GM23248 (cell line): ENCODE measurements around the gene RASGEF1C. TPM values are rescaled to one million over a fixed set of nuclear protein-coding genes. Genes with fewer than 3 reads are reported as not detected.

Experiments used
- DNase-seq: peaks from one replicate; pipeline ENCODE4 v3.0.0-alpha.2; 2015
- H2AFZ ChIP-seq: fragments of 200-600 bp; sonication (generic); 2 replicates; pipeline ENCODE4 v1.6.1; 2016; ENCODE audit warnings: antibody characterized with exemption
- H3F3A ChIP-seq: fragments of 200-600 bp; sonication (generic); 2 replicates; pipeline ENCODE4 v1.6.1; 2016; ENCODE audit warnings: mild to moderate bottlenecking, antibody characterized with exemption, mixed run types; ENCODE audit not compliant: insufficient read depth
- H3K27ac ChIP-seq: fragments of 200-600 bp; sonication (generic); 2 replicates; pipeline ENCODE4 v1.5.1; 2016; ENCODE audit warnings: mild to moderate bottlenecking
- H3K27me3 ChIP-seq: fragments of 200-600 bp; sonication (generic); replicated peaks from 2 replicates; pipeline ENCODE4 v1.6.1; 2016; ENCODE audit warnings: mild to moderate bottlenecking; ENCODE audit not compliant: insufficient read depth
- H3K36me3 ChIP-seq: fragments of 200-600 bp; sonication (generic); 2 replicates; pipeline ENCODE4 v1.6.1; 2016; ENCODE audit warnings: low read depth, mild to moderate bottlenecking
- H3K4me1 ChIP-seq: fragments of 200-600 bp; sonication (generic); 2 replicates; pipeline ENCODE4 v1.6.1; 2016; ENCODE audit warnings: mild to moderate bottlenecking; ENCODE audit not compliant: insufficient read depth
- H3K4me2 ChIP-seq: fragments of 200-600 bp; sonication (generic); one replicate; pipeline ENCODE4 v1.6.1; 2016; ENCODE audit warnings: mild to moderate bottlenecking; ENCODE audit not compliant: unreplicated experiment
- H3K4me3 ChIP-seq: fragments of 200-600 bp; sonication (generic); 2 replicates; pipeline ENCODE4 v1.5.1; 2016; ENCODE audit warnings: mild to moderate bottlenecking
- H3K79me2 ChIP-seq: fragments of 200-600 bp; sonication (generic); 2 replicates; pipeline ENCODE4 v1.6.1; 2016; ENCODE audit warnings: mild to moderate bottlenecking; ENCODE audit not compliant: insufficient read depth
- H3K9ac ChIP-seq: fragments of 200-600 bp; sonication (generic); 2 replicates; pipeline ENCODE4 v1.6.1; 2016; ENCODE audit warnings: mild to moderate bottlenecking
- H3K9me2 ChIP-seq: fragments of 200-600 bp; sonication (generic); 2 replicates; pipeline ENCODE4 v1.6.1; 2016; ENCODE audit warnings: mixed run types, mild to moderate bottlenecking, moderate library complexity; ENCODE audit not compliant: insufficient read depth
- H3K9me3 ChIP-seq: fragments of 200-600 bp; sonication (generic); one replicate; pipeline ENCODE4 v1.6.1; 2017; ENCODE audit warnings: low read depth
- H4K20me1 ChIP-seq: fragments of 200-600 bp; sonication (generic); 2 replicates; pipeline ENCODE4 v1.6.0; 2016; ENCODE audit not compliant: insufficient read depth
- EZH2 ChIP-seq: fragments of 200-600 bp; sonication (generic); IDR thresholded peaks from 2 replicates; pipeline ENCODE4 v1.6.1; 2018; ENCODE audit warnings: antibody characterized with exemption, mild to moderate bottlenecking; ENCODE audit not compliant: insufficient read depth, poor library complexity, severe bottlenecking
- EZH2phosphoT487 ChIP-seq: fragments of 200-600 bp; sonication (generic); IDR thresholded peaks from 2 replicates; pipeline ENCODE4 v1.6.1; 2018; ENCODE audit warnings: antibody characterized with exemption, moderate library complexity, mild to moderate bottlenecking, low read depth; ENCODE audit not compliant: insufficient read depth
- WGBS, 2 experiments: methylation state at CpG; one replicate each; pipeline ENCODE4 v1.1.6; 2015 to 2017; ENCODE audit warnings: low lambda C conversion rate in 2 of 2, low coverage in 1 of 2; ENCODE audit errors: missing lambda C conversion rate in 2 of 2; 5-methylcytosine and 5-hydroxymethylcytosine counted together
- in situ Hi-C: fragments of 300-500 bp; cut with MboI; formaldehyde crosslinking; loops from 2 replicates; pipeline ENCODE4 v1.15.0; 2020
- polyA plus RNA-seq: library from polyadenylated mRNA; unstranded; fragments of >200 nt; fragmentation: Nextera tagmentation; extraction: Ambion mirVana; gene quantifications from 2 replicates; pipeline ENCODE4 v1.2.1, GENCODE V29; 2016
- total RNA-seq: library from RNA; depleted of rRNA; stranded (reverse); fragments of >200 nt; shearing (Covaris generic); gene quantifications from 2 replicates; pipeline ENCODE4 v1.2.3, GENCODE V29; 2014

RASGEF1C gene
- total and polyA plus RNA-seq, 2 experiments from 2014 or later = not detected

DNA sequence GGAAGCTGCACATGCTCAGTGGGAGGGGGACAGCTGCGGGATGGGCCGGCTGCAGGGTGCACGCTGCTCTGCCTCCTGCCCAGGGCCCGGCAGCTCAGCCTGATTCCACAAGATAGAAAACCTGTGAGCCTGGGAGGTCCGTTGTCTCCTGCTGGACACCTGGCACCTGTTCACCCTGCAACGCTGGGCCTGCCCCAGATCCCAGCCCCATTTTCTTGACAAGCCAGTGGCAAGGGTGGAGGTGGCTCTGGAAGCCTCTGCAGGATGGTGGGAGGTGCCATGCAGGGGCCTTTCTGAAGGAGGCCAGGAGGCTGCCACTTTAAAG lies 69.3 kb downstream of the RASGEF1C start:
- no peak overlapping the region for H3K9ac ChIP-seq
- no peaks in the 10 kb centered on the region for H3K9me2 ChIP-seq
- WGBS, 2 experiments = 73 to 75% methylated on average over 6 of the region's 6 CpGs
- no peak overlapping the region for H3K4me2 ChIP-seq
- no peaks in the 10 kb centered on the region for H3K9me3 ChIP-seq
- H3F3A ChIP-seq = no peaks in the 10 kb centered on the region
- H3K36me3 ChIP-seq = no peaks in the 10 kb centered on the region
- in situ Hi-C loops = loop anchor here (25.0 kb wide), 1 partner anchor 898 kb away; the partner anchor contains the start of gene BTNL9
- no peak overlapping the region for H3K27ac ChIP-seq
- no peak overlapping the region for H3K4me3 ChIP-seq
- H3K27me3 ChIP-seq = peaks cover 30% of the 10 kb centered on the region
- no peaks in the 10 kb centered on the region for H3K79me2 ChIP-seq
- no peak for DNase-seq
- no peaks in the 10 kb centered on the region for H4K20me1 ChIP-seq
- H2AFZ ChIP-seq = no peak overlapping the region
- TF ChIP-seq EZH2 (no peak), EZH2phosphoT487 (no peak)
- H3K4me1 ChIP-seq = peaks cover 10% of the 10 kb centered on the region

DNA sequence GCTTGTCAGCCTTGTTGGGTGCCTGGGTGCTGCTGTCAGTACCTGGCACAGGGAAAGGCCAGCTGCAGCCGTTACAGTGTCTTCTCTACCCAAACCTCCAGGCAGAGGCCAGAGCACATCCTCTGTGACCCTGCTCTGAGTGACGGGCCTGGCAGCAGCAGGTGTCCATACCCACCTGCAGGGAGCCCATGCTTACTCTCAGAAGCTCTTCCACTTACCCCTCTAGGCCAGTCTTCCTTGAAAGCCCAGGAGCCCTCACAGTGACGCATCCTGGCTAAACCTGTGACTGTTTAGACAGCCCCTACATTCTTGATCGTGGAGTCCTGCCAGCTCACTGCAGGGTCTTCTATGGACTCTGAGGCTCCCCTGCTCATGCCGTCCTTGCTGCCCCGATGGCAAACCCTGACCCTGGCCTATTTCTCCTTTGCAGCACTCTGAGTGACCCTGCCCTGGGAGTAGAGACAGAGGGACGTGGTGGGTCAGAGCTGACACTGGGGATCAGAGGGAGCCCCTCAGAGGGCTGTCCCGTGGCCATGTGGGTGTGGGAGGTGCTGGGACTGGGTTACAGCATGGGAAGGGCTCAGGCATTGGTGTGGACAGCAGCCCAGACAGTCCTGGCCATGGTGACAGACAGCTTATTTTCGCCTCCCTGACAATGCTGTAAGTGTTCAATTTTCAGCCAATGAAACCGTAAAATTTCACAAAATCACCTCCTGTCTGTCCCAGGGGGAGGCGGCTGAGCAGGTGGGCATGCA lies 69.9 kb downstream of the RASGEF1C start:
- no peaks in the 10 kb centered on the region for H4K20me1 ChIP-seq
- no peak overlapping the region for H2AFZ ChIP-seq
- H3K4me1 ChIP-seq = peaks cover 10% of the 10 kb centered on the region
- TF ChIP-seq EZH2 = no peak
- TF ChIP-seq EZH2phosphoT487 = no peak
- 25 to 34% methylated on average over 11 of the region's 11 CpGs for WGBS, 2 experiments
- H3K9me3 ChIP-seq = no peaks in the 10 kb centered on the region
- no peak overlapping the region for H3K27ac ChIP-seq
- H3K79me2 ChIP-seq = no peaks in the 10 kb centered on the region
- no peaks in the 10 kb centered on the region for H3K36me3 ChIP-seq
- no peaks in the 10 kb centered on the region for H3K9me2 ChIP-seq
- H3F3A ChIP-seq = no peaks in the 10 kb centered on the region
- H3K9ac ChIP-seq = no peak overlapping the region
- no peak for DNase-seq
- H3K4me3 ChIP-seq = no peak overlapping the region
- in situ Hi-C loops = loop anchor here (25.0 kb wide), 1 partner anchor 898 kb away; the partner anchor contains the start of gene BTNL9
- no peak overlapping the region for H3K4me2 ChIP-seq
- peaks cover 26% of the 10 kb centered on the region for H3K27me3 ChIP-seq

DNA sequence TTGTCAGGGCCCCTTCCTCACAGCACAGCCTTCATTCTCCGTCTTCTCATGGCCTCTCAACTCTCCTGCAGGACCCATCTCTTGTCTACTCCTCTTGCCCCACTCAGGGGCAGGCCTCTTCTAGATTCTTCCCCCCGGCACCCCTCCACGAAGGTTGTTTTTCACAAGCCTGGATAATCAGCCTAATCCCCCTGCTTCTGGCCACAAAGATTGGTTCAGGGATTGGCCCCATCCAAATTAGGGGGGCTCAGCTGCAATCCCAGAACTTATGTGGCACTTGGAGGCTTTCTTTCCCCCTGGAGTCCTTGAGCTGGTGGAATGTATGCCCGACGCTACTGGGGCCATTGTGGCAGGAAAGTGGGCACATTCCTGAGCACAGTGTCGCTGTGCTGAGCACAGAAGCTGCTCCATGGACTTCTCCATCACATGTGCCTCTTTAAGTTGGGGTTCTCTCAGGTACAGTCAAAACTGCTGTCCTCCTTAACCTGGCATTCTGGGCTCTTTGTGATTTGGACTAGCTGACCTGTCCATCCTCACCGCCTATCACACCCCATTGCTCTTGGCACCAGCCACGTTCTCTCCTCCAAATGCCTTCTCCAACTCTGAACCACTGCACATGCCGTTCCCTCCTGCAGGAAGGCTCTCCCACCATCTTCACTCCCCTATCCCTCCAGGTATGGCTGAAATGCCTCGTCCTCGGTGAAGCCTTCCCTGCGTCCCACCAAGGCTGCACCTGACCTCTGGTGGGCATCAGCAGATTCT lies 70.6 kb downstream of the RASGEF1C start:
- peaks cover 10% of the 10 kb centered on the region for H3K4me1 ChIP-seq
- 50 to 60% methylated on average over 12 of the region's 12 CpGs for WGBS, 2 experiments

GRCh38 chr5:180137401-180138213 lies 71.4 kb downstream of the RASGEF1C start:
- H2AFZ ChIP-seq = no peak overlapping the region
- peaks cover 24% of the 10 kb centered on the region for H3K27me3 ChIP-seq
- peaks cover 10% of the 10 kb centered on the region for H3K4me1 ChIP-seq
- no peaks in the 10 kb centered on the region for H3F3A ChIP-seq
- DNase-seq = no peak
- no peaks in the 10 kb centered on the region for H4K20me1 ChIP-seq
- no peaks in the 10 kb centered on the region for H3K9me2 ChIP-seq
- no peak overlapping the region for H3K27ac ChIP-seq
- no peak overlapping the region for H3K9ac ChIP-seq
- no peak overlapping the region for H3K4me3 ChIP-seq
- no peak for TF ChIP-seq EZH2
- TF ChIP-seq EZH2phosphoT487 = no peak
- no peak overlapping the region for H3K4me2 ChIP-seq
- H3K9me3 ChIP-seq = no peaks in the 10 kb centered on the region
- H3K36me3 ChIP-seq = no peaks in the 10 kb centered on the region
- in situ Hi-C loops = loop anchor here (25.0 kb wide), 1 partner anchor 900 kb away; the partner anchor contains the start of gene BTNL9
- no peaks in the 10 kb centered on the region for H3K79me2 ChIP-seq
- 54 to 57% methylated on average over 18 to 22 of the region's 24 CpGs for WGBS, 2 experiments

More for the DNA sequence above, 70.6 kb downstream of the RASGEF1C start:
- Histone ChIP-seq H3K36me3 (no peaks in the 10 kb centered on the region), H3K4me2 (no peak overlapping the region), H3K27ac (no peak overlapping the region), H3F3A (no peaks in the 10 kb centered on the region), H3K9me2 (no peaks in the 10 kb centered on the region), H2AFZ (no peak overlapping the region), H4K20me1 (no peaks in the 10 kb centered on the region), H3K9ac (no peak overlapping the region), H3K9me3 (no peaks in the 10 kb centered on the region), H3K79me2 (no peaks in the 10 kb centered on the region), H3K27me3 (peaks cover 24% of the 10 kb centered on the region), H3K4me3 (no peak overlapping the region)
- no peak for DNase-seq
- in situ Hi-C loops = loop anchor here (25.0 kb wide), 1 partner anchor 899 kb away; the partner anchor contains the start of gene BTNL9
- TF ChIP-seq EZH2phosphoT487 (no peak), EZH2 (no peak)
